Psoas muscle (tissue), 8 donors: ENCODE results near the gene PHAF1. TPM values are rescaled to one million over a fixed set of nuclear protein-coding genes. Genes with fewer than 3 reads are reported as not detected.

ENCODE experiments used
- ATAC-seq, 4 donors: fragments of 200-7000 bp; cut with Tn5 transposase; one replicate each; pipeline ENCODE4 v1.9.1; 2020; ENCODE audit warnings: moderate library complexity in 3 of 4, mild to moderate bottlenecking in 2 of 4
- DNase-seq, 2 donors: peaks; one replicate each; pipeline ENCODE4 v3.0.0-alpha.2; 2020
- H3K27ac ChIP-seq: fragments of 200-600 bp; one replicate; pipeline ENCODE4 v1.8.0; 2022
- H3K27me3 ChIP-seq, 3 donors: fragments of 200-600 bp in 1 of 3; one replicate each; pipeline versions ENCODE4 v1.6.1 to v1.8.0; 2013 to 2022; ENCODE audit warnings: low read length in 2 of 3, mild to moderate bottlenecking in 2 of 3, moderate library complexity in 1 of 3; ENCODE audit not compliant: insufficient read depth in 3 of 3
- H3K36me3 ChIP-seq, 2 donors: fragments of 200-600 bp in 1 of 2; one replicate each; pipeline versions ENCODE4 v1.6.1 to v1.8.0; 2013 to 2022; ENCODE audit warnings: low read depth in 1 of 2, mild to moderate bottlenecking in 1 of 2, moderate library complexity in 1 of 2; ENCODE audit not compliant: insufficient read depth in 1 of 2
- H3K4me1 ChIP-seq: fragments of 200-600 bp; one replicate; pipeline ENCODE4 v1.8.0; 2022
- H3K4me3 ChIP-seq: fragments of 200-600 bp; one replicate; pipeline ENCODE4 v1.8.0; 2022; ENCODE audit warnings: mild to moderate bottlenecking
- H3K9me3 ChIP-seq: fragments of 200-600 bp; one replicate; pipeline ENCODE4 v1.8.0; 2022
- CTCF ChIP-seq: fragments of 200-600 bp; IDR thresholded peaks from one replicate; pipeline ENCODE4 v1.8.0; 2022; ENCODE audit warnings: antibody characterized with exemption
- WGBS, 3 donors: extraction: QIAGEN DNeasy Blood & Tissue Kit; methylation state at CpG; one replicate each; pipeline versions ENCODE4 v1.1.6 to v1.1.7; 2013; 5-methylcytosine and 5-hydroxymethylcytosine counted together
- intact Hi-C, 2 donors: fragments of 100-400 bp; cut with DNase I; formaldehyde crosslinking; loops; one replicate each; pipeline versions ENCODE4 v1.11.0 to v1.14.2; 2022
- polyA plus RNA-seq, 3 donors: library from polyadenylated mRNA; stranded (reverse); fragments of 200-250 nt; gene quantifications; one replicate each; pipeline ENCODE4 v1.2.3, GENCODE V29; 2013
- total RNA-seq, 4 donors: library from RNA; stranded (reverse); fragmentation: NEBNext Ultra II Directional in 2 of 4; extraction: Animal tissue kit (Norgen Biotek cat#: 25700) in 2 of 4; gene quantifications; one replicate each; pipeline versions ENCODE4 v1.2.1 to v1.2.4, GENCODE V29; 2021 to 2023
- donor health status: healthy with polysubstance abuse.
- donor health status: DM: no; HTN: no; CAD: no; lungs with moderate emphysema.
- donor health status: Bipolar disorder and iron deficiency.
- donor health status: healthy.
- donor health status: DM: yes; HTN: yes; CAD: no.
- donor health status: DM: no; HTN: no; CAD: no.
- donor health status: DM: no; HTN: no; CAD: no.
- donor health status: DM: yes; HTN: yes; CAD: no.

Gene PHAF1
- total and polyA plus RNA-seq, 7 donors: 12.2 to 60.4 (median 15.4) TPM

DNA sequence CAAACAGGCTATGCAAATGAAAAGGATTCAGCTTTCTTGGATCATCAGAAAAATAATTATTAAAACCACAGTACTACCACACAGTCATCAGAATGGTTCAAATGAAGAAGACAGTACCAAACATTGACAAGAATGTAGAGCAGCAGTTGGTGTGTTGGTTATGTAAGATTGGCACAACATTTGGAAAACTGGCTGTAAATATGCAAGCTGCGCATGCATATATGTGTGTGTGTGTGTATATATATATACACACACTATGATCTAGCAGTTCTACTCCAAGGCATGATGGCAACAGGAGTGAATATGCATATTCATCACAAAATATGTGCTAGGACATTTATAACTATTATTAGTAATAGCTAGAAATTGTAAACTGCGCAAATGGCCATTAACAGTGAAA, 34.4 kb upstream of the PHAF1 start:
- ATAC-seq (no peak), DNase-seq (no peak)
- Histone ChIP-seq H3K9me3 (no peaks in the 10 kb centered on the region), H3K27me3 (no peaks in the 10 kb centered on the region), H3K4me3 (no peak overlapping the region), H3K27ac (no peak overlapping the region), H3K4me1 (no peaks in the 10 kb centered on the region), H3K36me3 (peaks cover 0 to 30% of the 10 kb centered on the region in 2 donors)
- WGBS, 3 donors: 96 to 99% (median 97%) methylated on average over 2 of the region's 2 CpGs
- no peak for TF ChIP-seq CTCF
- intact Hi-C loops: loop anchor here in 1 of 2 donors (5.0 kb wide), 1 partner anchor 33 kb away; no protein-coding TSS in a partner anchor

- H3K27ac ChIP-seq: no peak overlapping the region
- no peak overlapping the region for H3K4me3 ChIP-seq
- H3K36me3 ChIP-seq: peaks cover 0 to 28% of the 10 kb centered on the region in 2 donors
- H3K9me3 ChIP-seq: no peaks in the 10 kb centered on the region
- ATAC-seq (peak in 1 of 4 donors; percentile 48), DNase-seq (no peak)
- H3K4me1 ChIP-seq: no peaks in the 10 kb centered on the region
- no peak for TF ChIP-seq CTCF
- 45 to 65% (median 47%) methylated on average over 4 of the region's 4 CpGs for WGBS, 3 donors
- intact Hi-C loops: loop anchor here in 1 of 2 donors (5.0 kb wide), 1 partner anchor 36 kb away; no protein-coding TSS in a partner anchor
- no peaks in the 10 kb centered on the region for H3K27me3 ChIP-seq
These were observed 31.9 kb upstream of the PHAF1 start for GRCh38 chr16:67077871-67078270.

- ATAC-seq: no peak
- no peak overlapping the region for H3K4me3 ChIP-seq
- no peaks in the 10 kb centered on the region for H3K27me3 ChIP-seq
- WGBS, 3 donors: 88 to 96% (median 91%) methylated on average over 6 of the region's 6 CpGs
- intact Hi-C loops: no loop called here
- peaks cover 0 to 15% of the 10 kb centered on the region in 2 donors for H3K36me3 ChIP-seq
- no peaks in the 10 kb centered on the region for H3K9me3 ChIP-seq
- no peak overlapping the region for H3K27ac ChIP-seq
- H3K4me1 ChIP-seq: peaks cover 21% of the 10 kb centered on the region
- no peak for DNase-seq
- no peak for TF ChIP-seq CTCF
These were observed 27.6 kb upstream of the PHAF1 start for GRCh38 chr16:67082100-67082499.

DNA sequence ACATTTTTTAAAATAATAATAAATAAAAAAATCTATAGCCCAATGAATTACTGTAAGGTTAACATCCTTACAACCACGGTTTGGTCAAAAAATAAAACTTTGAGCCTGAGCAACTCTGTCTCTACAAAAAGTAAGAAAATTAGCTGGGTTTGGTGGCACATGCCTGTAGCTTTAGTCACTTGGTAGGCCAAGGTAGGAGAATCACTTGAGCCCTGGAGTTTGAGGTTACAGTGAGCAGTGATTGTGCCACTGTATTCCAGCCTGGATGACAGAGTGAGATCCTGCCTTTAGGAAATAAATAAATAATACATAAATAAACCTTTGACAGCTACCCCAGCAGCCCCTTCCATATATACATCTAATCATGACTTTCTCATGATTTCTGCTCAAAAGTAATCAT, 26.9 kb upstream of the PHAF1 start:
- peaks cover 0 to 15% of the 10 kb centered on the region in 2 donors for H3K36me3 ChIP-seq
- 88 to 95% (median 91%) methylated on average over 1 of the region's 1 CpG for WGBS, 3 donors
- peak in 1 of 4 donors; percentile 49 for ATAC-seq

More for the DNA sequence above, 26.9 kb upstream of the PHAF1 start:
- intact Hi-C loops: no loop called here
- no peaks in the 10 kb centered on the region for H3K9me3 ChIP-seq
- H3K4me3 ChIP-seq: no peak overlapping the region
- H3K4me1 ChIP-seq: peaks cover 29% of the 10 kb centered on the region
- no peaks in the 10 kb centered on the region for H3K27me3 ChIP-seq
- H3K27ac ChIP-seq: peak overlapping the region; percentile 17
- no peak for DNase-seq
- TF ChIP-seq CTCF: no peak
